GM23338 (cell line): ENCODE measurements around the gene HMGCS1. TPM values are rescaled to one million over a fixed set of nuclear protein-coding genes. Genes with fewer than 3 reads are reported as not detected.
"Not testable (repeated sequence)": the region's sequence is repeated elsewhere in the genome, so short reads cannot be mapped to it uniquely, and the experiment has no call there.

Experiments used
- ATAC-seq: fragments of 200-7000 bp; cut with Tn5 transposase; 3 replicates; pipeline ENCODE4 v1.9.1; 2020
- DNase-seq: peaks from one replicate; pipeline ENCODE4 v3.0.0-alpha.2; 2015; ENCODE audit warnings: low spot score
- H2AFZ ChIP-seq: fragments of 200-600 bp; sonication (generic); 2 replicates; pipeline ENCODE4 v1.8.0; 2016; ENCODE audit warnings: antibody characterized with exemption, mild to moderate bottlenecking, moderate library complexity
- H3F3A ChIP-seq: fragments of 200-600 bp; sonication (generic); replicated peaks from 2 replicates; pipeline ENCODE4 v1.8.0; 2017; ENCODE audit warnings: antibody characterized with exemption, mixed run types, low read depth
- H3K27ac ChIP-seq: fragments of 200-600 bp; sonication (generic); 2 replicates; pipeline ENCODE4 v1.6.1; 2016; ENCODE audit warnings: low read depth
- H3K27me3 ChIP-seq: fragments of 200-600 bp; sonication (generic); 2 replicates; pipeline ENCODE4 v1.8.0; 2016; ENCODE audit warnings: mild to moderate bottlenecking, mixed run types, moderate library complexity; ENCODE audit not compliant: insufficient read depth
- H3K36me3 ChIP-seq: fragments of 200-600 bp; sonication (generic); 2 replicates; pipeline ENCODE4 v1.8.0; 2016; ENCODE audit warnings: mild to moderate bottlenecking; ENCODE audit not compliant: insufficient read depth
- H3K4me1 ChIP-seq: fragments of 200-600 bp; sonication (generic); 2 replicates; pipeline ENCODE4 v1.8.0; 2016; ENCODE audit warnings: mild to moderate bottlenecking, moderate library complexity; ENCODE audit not compliant: insufficient read depth
- H3K4me2 ChIP-seq: fragments of 200-600 bp; sonication (generic); 2 replicates; pipeline ENCODE4 v1.7.1; 2017; ENCODE audit warnings: mixed run types
- H3K4me3 ChIP-seq: fragments of 200-600 bp; sonication (generic); 2 replicates; pipeline ENCODE4 v1.6.1; 2016; ENCODE audit warnings: mixed run types
- H3K79me2 ChIP-seq: fragments of 200-600 bp; sonication (generic); replicated peaks from 2 replicates; pipeline ENCODE4 v1.8.0; 2017; ENCODE audit warnings: mild to moderate bottlenecking; ENCODE audit not compliant: insufficient read depth
- H3K9me2 ChIP-seq: fragments of 200-600 bp; sonication (generic); 2 replicates; pipeline ENCODE4 v1.8.0; 2017; ENCODE audit not compliant: insufficient read depth
- H4K20me1 ChIP-seq: fragments of 200-600 bp; sonication (generic); replicated peaks from 2 replicates; pipeline ENCODE4 v1.8.0; 2017; ENCODE audit warnings: mild to moderate bottlenecking; ENCODE audit not compliant: insufficient read depth
- H3K27ac Mint-ChIP-seq: 2 replicates; pipeline ENCODE4 v1.8.0; 2020; ENCODE audit warnings: inconsistent platforms, mild to moderate bottlenecking, moderate library complexity, mixed read lengths
- H3K27me3 Mint-ChIP-seq: 3 replicates; pipeline ENCODE4 v1.8.0; 2022; ENCODE audit warnings: low read depth, mild to moderate bottlenecking, moderate library complexity, mixed read lengths, inconsistent platforms; ENCODE audit not compliant: insufficient read depth, poor library complexity
- H3K36me3 Mint-ChIP-seq: 3 replicates; pipeline ENCODE4 v1.8.0; 2021; ENCODE audit warnings: low read depth, mild to moderate bottlenecking, inconsistent platforms, moderate library complexity, mixed read lengths
- H3K4me1 Mint-ChIP-seq: 3 replicates; pipeline ENCODE4 v1.8.0; 2020; ENCODE audit warnings: mild to moderate bottlenecking, inconsistent platforms, mixed read lengths
- H3K4me3 Mint-ChIP-seq: 3 replicates; pipeline ENCODE4 v1.8.0; 2021; ENCODE audit warnings: moderate library complexity, mild to moderate bottlenecking, inconsistent platforms, mixed read lengths
- H3K9me3 Mint-ChIP-seq: 3 replicates; pipeline ENCODE4 v1.8.0; 2020; ENCODE audit warnings: moderate library complexity, mild to moderate bottlenecking, inconsistent platforms, mixed read lengths
- ETS1 ChIP-seq: IDR thresholded peaks from 2 replicates; pipeline ENCODE4 v1.6.1; 2016; ENCODE audit warnings: antibody characterized with exemption
- EZH2phosphoT487 ChIP-seq: fragments of 200-600 bp; sonication (generic); IDR thresholded peaks from one replicate; pipeline ENCODE4 v1.8.1; 2018; ENCODE audit warnings: antibody characterized with exemption; ENCODE audit not compliant: unreplicated experiment
- STAT1 ChIP-seq: IDR thresholded peaks from one replicate; pipeline ENCODE4 v1.6.1; 2016; ENCODE audit warnings: antibody characterized with exemption; ENCODE audit not compliant: unreplicated experiment
- ZNF114 ChIP-seq: fragments of 250-450 bp; sonication (Bioruptor Pico); IDR thresholded peaks from 2 replicates; pipeline ENCODE4 v1.5.0; 2020; ENCODE audit warnings: mild to moderate bottlenecking, moderate library complexity
- polyA plus RNA-seq: library from polyadenylated mRNA; unstranded; fragments of >200 nt; fragmentation: Nextera tagmentation; extraction: Ambion mirVana; gene quantifications from 2 replicates; pipeline ENCODE4 v1.2.1, GENCODE V29; 2016
- total RNA-seq: library from RNA; depleted of rRNA; stranded (reverse); fragments of >200 nt; shearing (Covaris generic); gene quantifications from 2 replicates; pipeline ENCODE4 v1.2.3, GENCODE V29; 2014
- TF ChIP-seq, protein P1 (sequence below), 2 experiments: fragments of 200-600 bp in 1 of 2; sonication (generic) in 1 of 2; conservative IDR thresholded peaks; 2 replicates each; pipeline versions ENCODE4 v1.5.1 to v1.6.1; 2016 to 2017; ENCODE audit warnings: antibody characterized with exemption in 2 of 2, low read depth in 2 of 2, mild to moderate bottlenecking in 2 of 2, moderate library complexity in 1 of 2
- TF ChIP-seq, protein P2 (sequence below): fragments of 250-450 bp; sonication (Bioruptor Pico); IDR thresholded peaks from 2 replicates; pipeline ENCODE4 v1.5.0; 2020; ENCODE audit warnings: mild to moderate bottlenecking, moderate library complexity

HMGCS1 gene
- total and polyA plus RNA-seq, 2 experiments from 2014 or later, result 172 to 278 TPM

GRCh38 chr5:43306954-43307353 lies 6.3 kb downstream of the HMGCS1 start:
- H3K27ac ChIP-seq, H3K4me3 ChIP-seq, H3K36me3 ChIP-seq, H3K27me3 Mint-ChIP-seq, H3K9me2 ChIP-seq, H2AFZ ChIP-seq, H3K4me3 Mint-ChIP-seq, H3K27me3 ChIP-seq, H3K9me3 Mint-ChIP-seq, ATAC-seq, H3F3A ChIP-seq, DNase-seq: not testable (repeated sequence)
- Mint-ChIP-seq H3K36me3 (peaks cover 72% of the 10 kb centered on the region; the same call in 2 of the 3 replicates), H3K4me1 (peaks cover 71% of the 10 kb centered on the region), H3K27ac (peak overlapping the region; percentile 53; the same call in 1 of the 2 replicates)
- Histone ChIP-seq H3K4me1 (peaks cover 81% of the 10 kb centered on the region), H3K4me2 (peak overlapping the region; percentile 79; the same call in 1 of the 2 replicates), H3K79me2 (peaks cover 100% of the 10 kb centered on the region), H4K20me1 (peaks cover 91% of the 10 kb centered on the region)

DNA sequence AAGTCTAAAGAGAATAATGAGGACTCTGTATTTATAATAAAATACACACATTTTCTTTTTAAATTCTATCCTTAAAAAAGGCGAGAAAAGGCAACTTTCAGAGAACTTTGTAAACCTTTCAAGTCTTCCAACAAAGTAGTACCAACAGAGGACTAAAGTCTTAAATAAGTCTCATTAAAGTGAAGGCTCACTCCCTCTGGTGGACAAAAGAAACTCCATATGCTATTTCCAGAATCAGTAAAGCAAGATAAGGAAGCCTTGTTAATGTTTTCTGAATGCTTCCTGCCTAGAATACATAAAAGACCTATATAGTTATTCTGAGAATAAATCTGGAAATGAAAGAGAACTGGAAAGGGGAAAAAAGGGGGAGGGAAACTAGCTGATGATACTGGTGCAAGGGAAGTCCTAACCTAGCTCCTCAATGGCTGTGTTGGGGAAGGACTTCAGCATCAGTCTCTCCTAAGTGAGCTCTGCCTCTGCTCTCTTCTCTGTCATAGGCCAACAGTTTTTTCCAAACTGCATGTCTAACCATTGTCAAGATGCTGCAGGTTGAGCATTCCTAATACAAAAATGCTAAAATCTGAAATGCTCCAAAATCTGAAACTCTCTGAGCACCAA lies 7.2 kb downstream of the HMGCS1 start:
- H3K4me3 Mint-ChIP-seq, result no peak overlapping the region
- Histone ChIP-seq H3K4me1 (peaks cover 75% of the 10 kb centered on the region), H3K79me2 (peaks cover 100% of the 10 kb centered on the region), H3K4me3 (0 out of 2 replicates have a peak overlapping the region, but pooled peaks have one; percentile 22), H4K20me1 (peaks cover 91% of the 10 kb centered on the region), H3K27ac (no peak overlapping the region), H3K9me2 (no peaks in the 10 kb centered on the region), H3K36me3 (peaks cover 5% of the 10 kb centered on the region; the same call in 1 of the 2 replicates), H3K4me2 (no peak overlapping the region), H3F3A (no peaks in the 10 kb centered on the region), H3K27me3 (no peaks in the 10 kb centered on the region), H2AFZ (no peak overlapping the region)
- no peaks in the 10 kb centered on the region for H3K9me3 Mint-ChIP-seq
- peak overlapping the region; percentile 27; the same call in 1 of the 2 replicates for H3K27ac Mint-ChIP-seq
- ATAC-seq, result peak; percentile 62
- peak; percentile 79 for DNase-seq
- H3K36me3 Mint-ChIP-seq, result peaks cover 67% of the 10 kb centered on the region; the same call in 2 of the 3 replicates
- peaks cover 69% of the 10 kb centered on the region for H3K4me1 Mint-ChIP-seq
- TF ChIP-seq, protein P1, sequence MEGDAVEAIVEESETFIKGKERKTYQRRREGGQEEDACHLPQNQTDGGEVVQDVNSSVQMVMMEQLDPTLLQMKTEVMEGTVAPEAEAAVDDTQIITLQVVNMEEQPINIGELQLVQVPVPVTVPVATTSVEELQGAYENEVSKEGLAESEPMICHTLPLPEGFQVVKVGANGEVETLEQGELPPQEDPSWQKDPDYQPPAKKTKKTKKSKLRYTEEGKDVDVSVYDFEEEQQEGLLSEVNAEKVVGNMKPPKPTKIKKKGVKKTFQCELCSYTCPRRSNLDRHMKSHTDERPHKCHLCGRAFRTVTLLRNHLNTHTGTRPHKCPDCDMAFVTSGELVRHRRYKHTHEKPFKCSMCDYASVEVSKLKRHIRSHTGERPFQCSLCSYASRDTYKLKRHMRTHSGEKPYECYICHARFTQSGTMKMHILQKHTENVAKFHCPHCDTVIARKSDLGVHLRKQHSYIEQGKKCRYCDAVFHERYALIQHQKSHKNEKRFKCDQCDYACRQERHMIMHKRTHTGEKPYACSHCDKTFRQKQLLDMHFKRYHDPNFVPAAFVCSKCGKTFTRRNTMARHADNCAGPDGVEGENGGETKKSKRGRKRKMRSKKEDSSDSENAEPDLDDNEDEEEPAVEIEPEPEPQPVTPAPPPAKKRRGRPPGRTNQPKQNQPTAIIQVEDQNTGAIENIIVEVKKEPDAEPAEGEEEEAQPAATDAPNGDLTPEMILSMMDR (conservative IDR thresholded peaks at IDR 0.05; ENCODE audit: low read depth in 2 of 2), result peak; percentile 50 to 83
- no peak for TF ChIP-seq ZNF114 (CRISPR knock-in tag)
- peaks cover 2% of the 10 kb centered on the region for H3K27me3 Mint-ChIP-seq

DNA sequence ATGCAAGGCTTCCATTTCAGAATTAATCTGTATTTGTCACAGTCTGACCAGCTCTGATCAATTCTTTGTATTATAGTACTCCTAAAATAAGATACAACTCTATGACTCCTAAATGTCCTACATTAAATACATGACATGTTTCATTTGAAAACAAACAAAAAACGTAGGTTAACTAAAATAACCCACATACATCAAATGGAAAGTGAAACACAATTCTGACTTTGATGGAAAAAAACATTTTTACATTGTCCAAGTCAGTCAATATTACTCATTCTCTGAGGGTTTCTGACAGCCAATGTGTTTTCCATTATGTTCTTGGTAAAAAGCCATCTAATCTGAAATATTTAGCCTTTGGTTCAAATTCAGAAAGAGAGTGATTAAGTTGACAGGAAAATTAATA lies 8.7 kb downstream of the HMGCS1 start:
- Histone ChIP-seq H3K9me2 (no peaks in the 10 kb centered on the region), H3K4me2 (no peak overlapping the region), H3F3A (no peaks in the 10 kb centered on the region), H3K79me2 (peaks cover 100% of the 10 kb centered on the region), H3K4me3 (no peak overlapping the region), H3K27ac (no peak overlapping the region), H3K4me1 (peaks cover 70% of the 10 kb centered on the region), H4K20me1 (peaks cover 91% of the 10 kb centered on the region), H3K36me3 (peaks cover 5% of the 10 kb centered on the region; the same call in 1 of the 2 replicates), H3K27me3 (no peaks in the 10 kb centered on the region), H2AFZ (no peak overlapping the region)
- Mint-ChIP-seq H3K4me1 (peaks cover 60% of the 10 kb centered on the region), H3K36me3 (peaks cover 70% of the 10 kb centered on the region; the same call in 2 of the 3 replicates), H3K9me3 (no peaks in the 10 kb centered on the region), H3K27me3 (peaks cover 1% of the 10 kb centered on the region), H3K4me3 (no peak overlapping the region), H3K27ac (no peak overlapping the region)
- ATAC-seq, result no peak
- DNase-seq, result no peak
- TF ChIP-seq STAT1 (no peak), ETS1 (no peak), EZH2phosphoT487 (no peak)
- TF ChIP-seq, protein P2, sequence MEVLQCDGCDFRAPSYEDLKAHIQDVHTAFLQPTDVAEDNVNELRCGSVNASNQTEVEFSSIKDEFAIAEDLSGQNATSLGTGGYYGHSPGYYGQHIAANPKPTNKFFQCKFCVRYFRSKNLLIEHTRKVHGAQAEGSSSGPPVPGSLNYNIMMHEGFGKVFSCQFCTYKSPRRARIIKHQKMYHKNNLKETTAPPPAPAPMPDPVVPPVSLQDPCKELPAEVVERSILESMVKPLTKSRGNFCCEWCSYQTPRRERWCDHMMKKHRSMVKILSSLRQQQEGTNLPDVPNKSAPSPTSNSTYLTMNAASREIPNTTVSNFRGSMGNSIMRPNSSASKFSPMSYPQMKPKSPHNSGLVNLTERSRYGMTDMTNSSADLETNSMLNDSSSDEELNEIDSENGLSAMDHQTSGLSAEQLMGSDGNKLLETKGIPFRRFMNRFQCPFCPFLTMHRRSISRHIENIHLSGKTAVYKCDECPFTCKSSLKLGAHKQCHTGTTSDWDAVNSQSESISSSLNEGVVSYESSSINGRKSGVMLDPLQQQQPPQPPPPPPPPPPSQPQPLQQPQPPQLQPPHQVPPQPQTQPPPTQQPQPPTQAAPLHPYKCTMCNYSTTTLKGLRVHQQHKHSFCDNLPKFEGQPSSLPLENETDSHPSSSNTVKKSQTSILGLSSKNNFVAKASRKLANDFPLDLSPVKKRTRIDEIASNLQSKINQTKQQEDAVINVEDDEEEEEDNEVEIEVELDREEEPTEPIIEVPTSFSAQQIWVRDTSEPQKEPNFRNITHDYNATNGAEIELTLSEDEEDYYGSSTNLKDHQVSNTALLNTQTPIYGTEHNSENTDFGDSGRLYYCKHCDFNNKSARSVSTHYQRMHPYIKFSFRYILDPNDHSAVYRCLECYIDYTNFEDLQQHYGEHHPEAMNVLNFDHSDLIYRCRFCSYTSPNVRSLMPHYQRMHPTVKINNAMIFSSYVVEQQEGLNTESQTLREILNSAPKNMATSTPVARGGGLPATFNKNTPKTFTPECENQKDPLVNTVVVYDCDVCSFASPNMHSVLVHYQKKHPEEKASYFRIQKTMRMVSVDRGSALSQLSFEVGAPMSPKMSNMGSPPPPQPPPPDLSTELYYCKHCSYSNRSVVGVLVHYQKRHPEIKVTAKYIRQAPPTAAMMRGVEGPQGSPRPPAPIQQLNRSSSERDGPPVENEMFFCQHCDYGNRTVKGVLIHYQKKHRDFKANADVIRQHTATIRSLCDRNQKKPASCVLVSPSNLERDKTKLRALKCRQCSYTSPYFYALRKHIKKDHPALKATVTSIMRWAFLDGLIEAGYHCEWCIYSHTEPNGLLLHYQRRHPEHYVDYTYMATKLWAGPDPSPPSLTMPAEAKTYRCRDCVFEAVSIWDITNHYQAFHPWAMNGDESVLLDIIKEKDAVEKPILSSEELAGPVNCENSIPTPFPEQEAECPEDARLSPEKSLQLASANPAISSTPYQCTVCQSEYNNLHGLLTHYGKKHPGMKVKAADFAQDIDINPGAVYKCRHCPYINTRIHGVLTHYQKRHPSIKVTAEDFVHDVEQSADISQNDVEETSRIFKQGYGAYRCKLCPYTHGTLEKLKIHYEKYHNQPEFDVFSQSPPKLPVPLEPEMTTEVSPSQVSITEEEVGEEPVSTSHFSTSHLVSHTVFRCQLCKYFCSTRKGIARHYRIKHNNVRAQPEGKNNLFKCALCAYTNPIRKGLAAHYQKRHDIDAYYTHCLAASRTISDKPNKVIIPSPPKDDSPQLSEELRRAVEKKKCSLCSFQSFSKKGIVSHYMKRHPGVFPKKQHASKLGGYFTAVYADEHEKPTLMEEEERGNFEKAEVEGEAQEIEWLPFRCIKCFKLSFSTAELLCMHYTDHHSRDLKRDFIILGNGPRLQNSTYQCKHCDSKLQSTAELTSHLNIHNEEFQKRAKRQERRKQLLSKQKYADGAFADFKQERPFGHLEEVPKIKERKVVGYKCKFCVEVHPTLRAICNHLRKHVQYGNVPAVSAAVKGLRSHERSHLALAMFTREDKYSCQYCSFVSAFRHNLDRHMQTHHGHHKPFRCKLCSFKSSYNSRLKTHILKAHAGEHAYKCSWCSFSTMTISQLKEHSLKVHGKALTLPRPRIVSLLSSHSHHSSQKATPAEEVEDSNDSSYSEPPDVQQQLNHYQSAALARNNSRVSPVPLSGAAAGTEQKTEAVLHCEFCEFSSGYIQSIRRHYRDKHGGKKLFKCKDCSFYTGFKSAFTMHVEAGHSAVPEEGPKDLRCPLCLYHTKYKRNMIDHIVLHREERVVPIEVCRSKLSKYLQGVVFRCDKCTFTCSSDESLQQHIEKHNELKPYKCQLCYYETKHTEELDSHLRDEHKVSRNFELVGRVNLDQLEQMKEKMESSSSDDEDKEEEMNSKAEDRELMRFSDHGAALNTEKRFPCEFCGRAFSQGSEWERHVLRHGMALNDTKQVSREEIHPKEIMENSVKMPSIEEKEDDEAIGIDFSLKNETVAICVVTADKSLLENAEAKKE (CRISPR knock-in tag), result no peak
